Activated T-helper 1 cell treated with anti-CD3 and anti-CD28 coated beads, Interleukin-12 subunit alpha, Interleukin-12 subunit beta, Interleukin-2, Interleukin-4 antibody, amounts not matched to agents 30 ng/mL and 10 ng/mL and 1 ng/mL, durations not matched to agents 14 hours and 24 hours and 36 hours (primary cell): Measurements from ENCODE around the gene S100A1. TPM values are rescaled to one million over a fixed set of nuclear protein-coding genes. Genes with fewer than 3 reads are reported as not detected.

Source experiments
- DNase-seq: peaks from one replicate; pipeline ENCODE4 v3.0.0; 2021; ENCODE audit warnings: low spot score
- H3K27ac Mint-ChIP-seq: one replicate; pipeline ENCODE4 v1.8.0; 2021; ENCODE audit warnings: mild to moderate bottlenecking, mixed read lengths
- H3K27me3 Mint-ChIP-seq: one replicate; pipeline ENCODE4 v1.8.0; 2022; ENCODE audit warnings: mild to moderate bottlenecking, moderate library complexity, mixed read lengths; ENCODE audit not compliant: insufficient read depth
- H3K36me3 Mint-ChIP-seq: one replicate; pipeline ENCODE4 v1.8.0; 2021; ENCODE audit warnings: low read depth, mixed read lengths
- H3K4me1 Mint-ChIP-seq: one replicate; pipeline ENCODE4 v1.8.0; 2021; ENCODE audit warnings: low read depth, mixed read lengths
- H3K4me3 Mint-ChIP-seq: one replicate; pipeline ENCODE4 v1.8.0; 2021; ENCODE audit warnings: mild to moderate bottlenecking, moderate library complexity, mixed read lengths
- H3K9me3 Mint-ChIP-seq: one replicate; pipeline ENCODE4 v1.8.0; 2021; ENCODE audit warnings: mixed read lengths
- intact Hi-C: fragments of 100-400 bp; cut with micrococcal nuclease; formaldehyde crosslinking; loops from one replicate; pipeline ENCODE4 v1.15.1; 2024
- total RNA-seq: library from RNA; stranded (reverse); gene quantifications from 2 replicates; pipeline ENCODE4 v1.2.3, GENCODE V29; 2022

Gene S100A1
- total RNA-seq, 1 donor from 2014 or later = not detected

- Mint-ChIP-seq H3K4me1 (peaks cover 13% of the 10 kb centered on the region), H3K36me3 (no peaks in the 10 kb centered on the region), H3K9me3 (no peaks in the 10 kb centered on the region), H3K4me3 (no peak overlapping the region), H3K27me3 (peaks cover 2% of the 10 kb centered on the region), H3K27ac (peak overlapping the region; percentile 37)
- intact Hi-C loops = no loop called here
- no peak for DNase-seq
Measured at GRCh38 chr1:153598309-153599172, 29.7 kb upstream of the S100A1 start.

GRCh38 chr1:153599847-153600246 is 28.4 kb upstream of the S100A1 start:
- no peaks in the 10 kb centered on the region for H3K27me3 Mint-ChIP-seq
- DNase-seq = no peak

GRCh38 chr1:153602749-153603148 is 25.5 kb upstream of the S100A1 start:
- Mint-ChIP-seq H3K36me3 (no peaks in the 10 kb centered on the region), H3K27ac (no peak overlapping the region), H3K4me3 (no peak overlapping the region), H3K9me3 (no peaks in the 10 kb centered on the region), H3K27me3 (no peaks in the 10 kb centered on the region), H3K4me1 (peaks cover 13% of the 10 kb centered on the region)
- no peak for DNase-seq
- intact Hi-C loops = no loop called here

More at GRCh38 chr1:153599847-153600246, 28.4 kb upstream of the S100A1 start:
- intact Hi-C loops = no loop called here
- no peak overlapping the region for H3K4me3 Mint-ChIP-seq
- peaks cover 13% of the 10 kb centered on the region for H3K4me1 Mint-ChIP-seq
- H3K36me3 Mint-ChIP-seq = no peaks in the 10 kb centered on the region
- no peak overlapping the region for H3K27ac Mint-ChIP-seq
- H3K9me3 Mint-ChIP-seq = no peaks in the 10 kb centered on the region

- Mint-ChIP-seq H3K4me1 (peaks cover 8% of the 10 kb centered on the region), H3K4me3 (no peak overlapping the region), H3K9me3 (no peaks in the 10 kb centered on the region), H3K27ac (no peak overlapping the region), H3K27me3 (peaks cover under 1% of the 10 kb centered on the region), H3K36me3 (no peaks in the 10 kb centered on the region)
- intact Hi-C loops = no loop called here
- no peak for DNase-seq
Measured at GRCh38 chr1:153606194-153606593, 22.0 kb upstream of the S100A1 start.

- intact Hi-C loops = no loop called here
- Mint-ChIP-seq H3K4me3 (no peak overlapping the region), H3K9me3 (no peaks in the 10 kb centered on the region), H3K27ac (no peak overlapping the region), H3K4me1 (peaks cover 2% of the 10 kb centered on the region), H3K36me3 (no peaks in the 10 kb centered on the region), H3K27me3 (peaks cover 2% of the 10 kb centered on the region)
- no peak for DNase-seq
Measured at GRCh38 chr1:153607381-153607780, 20.9 kb upstream of the S100A1 start.

- intact Hi-C loops = no loop called here
- Mint-ChIP-seq H3K27me3 (peaks cover 2% of the 10 kb centered on the region), H3K4me3 (no peak overlapping the region), H3K36me3 (no peaks in the 10 kb centered on the region), H3K4me1 (no peaks in the 10 kb centered on the region), H3K9me3 (no peaks in the 10 kb centered on the region), H3K27ac (no peak overlapping the region)
- DNase-seq = no peak
Measured at GRCh38 chr1:153608089-153608682, 20.0 kb upstream of the S100A1 start.

GRCh38 chr1:153608742-153609584 is 19.3 kb upstream of the S100A1 start:
- H3K27me3 Mint-ChIP-seq = peaks cover 2% of the 10 kb centered on the region
- H3K4me1 Mint-ChIP-seq = no peaks in the 10 kb centered on the region
- H3K27ac Mint-ChIP-seq = no peak overlapping the region
- H3K36me3 Mint-ChIP-seq = no peaks in the 10 kb centered on the region
- H3K9me3 Mint-ChIP-seq = no peaks in the 10 kb centered on the region
- H3K4me3 Mint-ChIP-seq = no peak overlapping the region
- no peak for DNase-seq
- intact Hi-C loops = no loop called here

- H3K27ac Mint-ChIP-seq = no peak overlapping the region
- intact Hi-C loops = no loop called here
- no peaks in the 10 kb centered on the region for H3K4me1 Mint-ChIP-seq
- H3K4me3 Mint-ChIP-seq = no peak overlapping the region
- H3K36me3 Mint-ChIP-seq = no peaks in the 10 kb centered on the region
- H3K27me3 Mint-ChIP-seq = peaks cover 2% of the 10 kb centered on the region
- no peaks in the 10 kb centered on the region for H3K9me3 Mint-ChIP-seq
- no peak for DNase-seq
Measured at GRCh38 chr1:153609585-153609907, 18.7 kb upstream of the S100A1 start.

GRCh38 chr1:153610334-153610733 is 17.9 kb upstream of the S100A1 start:
- no peak for DNase-seq

GRCh38 chr1:153610811-153611301 is 17.4 kb upstream of the S100A1 start:
- H3K27ac Mint-ChIP-seq = no peak overlapping the region
- intact Hi-C loops = loop anchor here (10.0 kb wide), 1 partner anchor 256 kb away; the partner anchor contains the start of gene S100A9
- H3K9me3 Mint-ChIP-seq = no peaks in the 10 kb centered on the region
- no peak for DNase-seq
- no peak overlapping the region for H3K4me3 Mint-ChIP-seq
- no peaks in the 10 kb centered on the region for H3K4me1 Mint-ChIP-seq
- H3K36me3 Mint-ChIP-seq = no peaks in the 10 kb centered on the region
- peaks cover 2% of the 10 kb centered on the region for H3K27me3 Mint-ChIP-seq

More at GRCh38 chr1:153610334-153610733, 17.9 kb upstream of the S100A1 start:
- Mint-ChIP-seq H3K4me3 (no peak overlapping the region), H3K36me3 (no peaks in the 10 kb centered on the region), H3K9me3 (no peaks in the 10 kb centered on the region), H3K27me3 (peaks cover 2% of the 10 kb centered on the region), H3K27ac (no peak overlapping the region), H3K4me1 (no peaks in the 10 kb centered on the region)
- intact Hi-C loops = loop anchor here (10.0 kb wide), 1 partner anchor 256 kb away; the partner anchor contains the start of gene S100A9

- no peak overlapping the region for H3K4me3 Mint-ChIP-seq
- DNase-seq = no peak
- H3K9me3 Mint-ChIP-seq = no peaks in the 10 kb centered on the region
- no peak overlapping the region for H3K27ac Mint-ChIP-seq
- H3K4me1 Mint-ChIP-seq = no peaks in the 10 kb centered on the region
- intact Hi-C loops = loop anchor here (10.0 kb wide), 1 partner anchor 257 kb away; the partner anchor contains the start of gene S100A9
- H3K27me3 Mint-ChIP-seq = peaks cover 2% of the 10 kb centered on the region
- no peaks in the 10 kb centered on the region for H3K36me3 Mint-ChIP-seq
Measured at GRCh38 chr1:153611356-153611755, 16.9 kb upstream of the S100A1 start.

GRCh38 chr1:153612111-153612754 is 16.0 kb upstream of the S100A1 start:
- intact Hi-C loops = loop anchor here (10.0 kb wide), 1 partner anchor 257 kb away; the partner anchor contains the start of gene S100A9
- no peaks in the 10 kb centered on the region for H3K9me3 Mint-ChIP-seq

More at GRCh38 chr1:153612111-153612754, 16.0 kb upstream of the S100A1 start:
- Mint-ChIP-seq H3K27me3 (peaks cover 2% of the 10 kb centered on the region), H3K36me3 (no peaks in the 10 kb centered on the region), H3K27ac (no peak overlapping the region), H3K4me1 (no peaks in the 10 kb centered on the region), H3K4me3 (no peak overlapping the region)
- no peak for DNase-seq
